OCI-LY1 (cell line): Measurements from ENCODE around the gene AHSP.
"Not testable (repeated sequence)": the region's sequence is repeated elsewhere in the genome, so short reads cannot be mapped to it uniquely, and the experiment has no call there.

Source experiments
- CTCF ChIP-seq: fragments of 200-600 bp; sonication (generic), shearing (Covaris generic); IDR thresholded peaks from 2 replicates; pipeline ENCODE4 v1.5.1; 2017; ENCODE audit warnings: mild to moderate bottlenecking, antibody characterized with exemption, low read length, moderate library complexity, mixed read lengths
- EZH2 ChIP-seq: fragments of 200-600 bp; sonication (generic), shearing (Covaris generic); IDR thresholded peaks from 2 replicates; pipeline ENCODE4 v1.8.0; 2017; ENCODE audit warnings: borderline replicate concordance, mixed run types, mild to moderate bottlenecking, antibody characterized with exemption, low read length, moderate library complexity, mixed read lengths

GRCh38 chr16:31503555-31503954 is 24.1 kb upstream of the AHSP start:
- not testable (repeated sequence) for TF ChIP-seq CTCF, EZH2
